Endothelial cell of umbilical vein (primary cell): Measurements from ENCODE around the gene PLEKHD1.

ENCODE experiments used
- CTCF ChIP-seq, 2 donors: IDR thresholded peaks; 1 replicate in 1 of 2; 2 replicates in 1 of 2; pipeline ENCODE4 v1.5.1; 2011; ENCODE audit warnings: low read length in 2 of 2, mild to moderate bottlenecking in 2 of 2, moderate library complexity in 2 of 2, control low read depth in 1 of 2, inconsistent platforms in 1 of 2, low read depth in 1 of 2; ENCODE audit not compliant: insufficient read depth in 1 of 2; ENCODE audit errors: extremely low read depth in 1 of 2
- EZH2 ChIP-seq: IDR thresholded peaks from 2 replicates; pipeline ENCODE4 v1.6.1; 2012; ENCODE audit warnings: borderline replicate concordance, low read depth, mild to moderate bottlenecking, moderate library complexity, low read length, inconsistent platforms; ENCODE audit not compliant: severe bottlenecking
- MYC ChIP-seq: IDR thresholded peaks from one replicate; pipeline ENCODE4 v1.6.1; 2011; ENCODE audit warnings: mild to moderate bottlenecking, low read depth, low read length
- POLR2A ChIP-seq: IDR thresholded peaks from 2 replicates; pipeline ENCODE4 v1.6.1; 2012; ENCODE audit warnings: low read depth, mild to moderate bottlenecking, control low read depth, low read length
- POLR2AphosphoS5 ChIP-seq: IDR thresholded peaks from 2 replicates; pipeline ENCODE4 v1.6.1; 2012; ENCODE audit warnings: low read depth, mild to moderate bottlenecking, control low read depth, low read length, moderate library complexity; ENCODE audit not compliant: insufficient read depth

- TF ChIP-seq CTCF (IDR thresholded peaks at IDR 0.05; ENCODE audit: extremely low read depth in 1 of 2, insufficient read depth in 1 of 2, low read depth in 1 of 2, low read length in 2 of 2) (no peak), POLR2A (no peak), MYC (no peak), EZH2 (no peak), POLR2AphosphoS5 (no peak)
These were observed 53.4 kb downstream of the PLEKHD1 start for GRCh38 chr14:69537900-69538299.
